H1 (cell line): ENCODE data around the gene CBARP. TPM values are rescaled to one million over a fixed set of nuclear protein-coding genes. Genes with fewer than 3 reads are reported as not detected.

Source experiments
- CTCF ChIA-PET: fragments of 300-600 bp; sonication (Branson Sonifier 250); formaldehyde crosslinking; loops from one replicate; lab custom pipeline; 2021; ENCODE audit not compliant: partially characterized antibody; lab: Charles Lee
- POLR2A ChIA-PET: fragments of 300-600 bp; sonication (Branson Sonifier 250); formaldehyde crosslinking; loops from one replicate; lab custom pipeline; 2021; ENCODE audit warnings: inconsistent platforms; ENCODE audit not compliant: partially characterized antibody; lab: Charles Lee
- DNase-seq, 2 experiments: peaks; one replicate each; pipeline versions ENCODE4 v3.0.0 to v3.0.0-alpha.2; 2010 to 2022; ENCODE audit warnings: low spot score in 2 of 2, low read depth in 1 of 2, mixed read lengths in 1 of 2
- FAIRE-seq: peaks from 2 replicates; lab custom pipeline; 2011; peaks lifted over from hg19 to GRCh38; lab: Jason Lieb, UNC
- H2AFZ ChIP-seq: 2 replicates; pipeline ENCODE4 v1.8.1; 2012; ENCODE audit warnings: low read length, inconsistent platforms
- H2AK5ac ChIP-seq: 2 replicates; pipeline ENCODE4 v1.6.1; 2013; ENCODE audit warnings: low read depth, low read length
- H2BK120ac ChIP-seq: replicated peaks from 2 replicates; pipeline ENCODE3; 2013; ENCODE audit warnings: low read depth, low read length, inconsistent platforms
- H2BK12ac ChIP-seq: 2 replicates; pipeline ENCODE4 v1.6.1; 2013; ENCODE audit warnings: low read depth, low read length
- H2BK15ac ChIP-seq: 2 replicates; pipeline ENCODE4 v1.6.1; 2013; ENCODE audit warnings: low read length
- H2BK20ac ChIP-seq: 2 replicates; pipeline ENCODE4 v1.6.1; 2013; ENCODE audit warnings: low read length
- H2BK5ac ChIP-seq: 2 replicates; pipeline ENCODE4 v1.6.1; 2013; ENCODE audit warnings: low read depth, low read length
- H3K14ac ChIP-seq: 2 replicates; pipeline ENCODE4 v1.6.1; 2013; ENCODE audit warnings: inconsistent platforms; ENCODE audit not compliant: insufficient read length
- H3K18ac ChIP-seq: 2 replicates; pipeline ENCODE4 v1.6.1; 2013; ENCODE audit warnings: low read length; ENCODE audit errors: extremely low read depth
- H3K23ac ChIP-seq: 2 replicates; pipeline ENCODE4 v1.6.1; 2013; ENCODE audit warnings: inconsistent platforms; ENCODE audit not compliant: insufficient read length
- H3K23me2 ChIP-seq: 2 replicates; pipeline ENCODE4 v1.6.1; 2013; ENCODE audit warnings: low read depth, low read length
- H3K27ac ChIP-seq: 2 replicates; pipeline ENCODE4 v1.6.1; 2011; ENCODE audit warnings: low read depth, low read length, inconsistent platforms
- H3K27me3 ChIP-seq, 4 experiments: replicated peaks in 1 of 4; 1 replicate in 1 of 4; 2 replicates in 3 of 4; pipeline versions ENCODE4 v1.6.1 to v1.8.1; 2011 to 2013; ENCODE audit warnings: low read length in 3 of 4, mild to moderate bottlenecking in 3 of 4, inconsistent platforms in 2 of 4, mixed read lengths in 2 of 4, moderate library complexity in 1 of 4; ENCODE audit not compliant: control insufficient read depth in 3 of 4, insufficient read depth in 3 of 4; ENCODE audit errors: extremely low read depth in 1 of 4
- H3K36me3 ChIP-seq, 4 experiments: 2 replicates each; pipeline versions ENCODE4 v1.6.1 to v1.8.1; 2011 to 2013; ENCODE audit warnings: mild to moderate bottlenecking in 4 of 4, low read length in 3 of 4, moderate library complexity in 2 of 4, control low read depth in 1 of 4, inconsistent platforms in 1 of 4; ENCODE audit not compliant: insufficient read depth in 4 of 4, control insufficient read depth in 2 of 4
- H3K4ac ChIP-seq: replicated peaks from 2 replicates; pipeline ENCODE3; 2013; ENCODE audit warnings: low read length, low read depth, mixed read lengths, inconsistent platforms; ENCODE audit not compliant: insufficient read length
- H3K4me1 ChIP-seq, 4 experiments: replicated peaks in 1 of 4; 1 replicate in 1 of 4; 2 replicates in 3 of 4; pipeline versions ENCODE4 v1.6.1 to v1.8.1; 2011 to 2013; ENCODE audit warnings: low read length in 3 of 4, inconsistent platforms in 2 of 4, mixed read lengths in 1 of 4; ENCODE audit not compliant: insufficient read depth in 4 of 4, control insufficient read depth in 3 of 4
- H3K4me2 ChIP-seq, 2 experiments: 2 replicates each; pipeline versions ENCODE4 v1.6.1 to v1.8.1; 2011 to 2013; ENCODE audit warnings: low read depth in 2 of 2, low read length in 2 of 2, control low read depth in 1 of 2, inconsistent platforms in 1 of 2, mild to moderate bottlenecking in 1 of 2; ENCODE audit not compliant: insufficient read depth in 1 of 2
- H3K4me3 ChIP-seq, 4 experiments: fragments of 200-600, 300-600 bp in 1 of 4; sonication (generic), shearing (Covaris generic), sonication (Bioruptor Twin) in 1 of 4; 2 replicates each; pipeline versions ENCODE4 v1.5.1 to v1.8.1; 2011 to 2016; ENCODE audit warnings: low read length in 4 of 4, low read depth in 3 of 4, control low read depth in 2 of 4, inconsistent platforms in 2 of 4, mild to moderate bottlenecking in 2 of 4, mixed read lengths in 1 of 4, moderate library complexity in 1 of 4; ENCODE audit not compliant: insufficient read depth in 2 of 4; ENCODE audit errors: extremely low read depth in 1 of 4
- H3K56ac ChIP-seq: replicated peaks from 2 replicates; pipeline ENCODE3; 2013; ENCODE audit warnings: low read depth, mild to moderate bottlenecking, mixed read lengths, low read length, inconsistent platforms; ENCODE audit not compliant: insufficient read length
- H3K79me1 ChIP-seq: 2 replicates; pipeline ENCODE4 v1.6.1; 2013; ENCODE audit warnings: low read depth, low read length, control low read depth
- H3K79me2 ChIP-seq, 2 experiments: 2 replicates each; pipeline versions ENCODE4 v1.6.1 to v1.8.1; 2012 to 2013; ENCODE audit warnings: low read length in 2 of 2, mild to moderate bottlenecking in 2 of 2, inconsistent platforms in 1 of 2; ENCODE audit not compliant: insufficient read depth in 2 of 2, control insufficient read depth in 1 of 2
- H3K9ac ChIP-seq, 4 experiments: replicated peaks in 1 of 4; 1 replicate in 1 of 4; 2 replicates in 3 of 4; pipeline versions ENCODE4 v1.6.1 to v1.8.1; 2011 to 2013; ENCODE audit warnings: low read depth in 3 of 4, low read length in 3 of 4, control low read depth in 2 of 4, mild to moderate bottlenecking in 2 of 4, moderate library complexity in 2 of 4, inconsistent platforms in 1 of 4; ENCODE audit errors: extremely low read depth in 1 of 4
- H3K9me3 ChIP-seq, 2 experiments: 2 replicates each; pipeline versions ENCODE4 v1.6.1 to v1.8.1; 2012 to 2013; ENCODE audit warnings: mild to moderate bottlenecking in 2 of 2, moderate library complexity in 2 of 2, control low read depth in 1 of 2, inconsistent platforms in 1 of 2, low read depth in 1 of 2, low read length in 1 of 2, mixed read lengths in 1 of 2; ENCODE audit not compliant: insufficient read depth in 2 of 2
- H4K20me1 ChIP-seq, 2 experiments: replicated peaks in 1 of 2; 2 replicates each; pipeline versions ENCODE3 to v1.8.1; 2011 to 2013; ENCODE audit warnings: inconsistent platforms in 2 of 2, low read length in 2 of 2, mild to moderate bottlenecking in 1 of 2; ENCODE audit not compliant: insufficient read depth in 2 of 2, control insufficient read depth in 1 of 2
- H4K5ac ChIP-seq: 2 replicates; pipeline ENCODE4 v1.6.1; 2013; ENCODE audit warnings: low read length, low read depth, mixed read lengths, inconsistent platforms; ENCODE audit not compliant: insufficient read length
- H4K8ac ChIP-seq: 2 replicates; pipeline ENCODE4 v1.8.0; 2013; ENCODE audit warnings: mild to moderate bottlenecking, moderate library complexity, low read length, inconsistent platforms; ENCODE audit not compliant: insufficient read depth; ENCODE audit errors: extremely low read depth
- H4K91ac ChIP-seq: replicated peaks from 2 replicates; pipeline ENCODE3; 2013; ENCODE audit warnings: low read length, mixed read lengths, inconsistent platforms; ENCODE audit not compliant: insufficient read length
- CEBPB ChIP-seq: IDR thresholded peaks from 2 replicates; pipeline ENCODE4 v1.6.1; 2012; ENCODE audit warnings: low read depth, low read length
- CREB1 ChIP-seq: IDR thresholded peaks from 2 replicates; pipeline ENCODE4 v1.6.1; 2012; ENCODE audit warnings: inconsistent platforms
- EGR1 ChIP-seq: IDR thresholded peaks from 2 replicates; pipeline ENCODE4 v1.6.1; 2011; ENCODE audit warnings: low read depth, low read length, borderline replicate concordance
- PHF8 ChIP-seq: fragments of 200-600 bp; sonication (generic); conservative IDR thresholded peaks from 2 replicates; pipeline ENCODE4 v1.7.1; 2012; ENCODE audit warnings: low read depth, mild to moderate bottlenecking, inconsistent platforms, low read length, moderate library complexity
- POLR2AphosphoS5 ChIP-seq: IDR thresholded peaks from 2 replicates; pipeline ENCODE4 v1.6.1; 2011; ENCODE audit warnings: low read depth, low read length
- POU5F1 ChIP-seq: IDR thresholded peaks from 2 replicates; pipeline ENCODE4 v1.6.1; 2011; ENCODE audit warnings: low read depth, mild to moderate bottlenecking, low read length, moderate library complexity
- SIN3A ChIP-seq, 2 experiments: IDR thresholded peaks in 1 of 2; conservative IDR thresholded peaks in 1 of 2; 2 replicates each; pipeline ENCODE4 v1.6.1; 2011 to 2012; ENCODE audit warnings: low read length in 2 of 2, improper control_type of control experiment in 1 of 2, low read depth in 1 of 2, mild to moderate bottlenecking in 1 of 2
- SP4 ChIP-seq: IDR thresholded peaks from 2 replicates; pipeline ENCODE4 v1.6.1; 2012; ENCODE audit warnings: low read length, inconsistent platforms
- WGBS, 2 experiments: shearing (Covaris generic) in 1 of 2; methylation state at CpG; one replicate each; pipeline versions ENCODE4 v1.1.6 to v1.1.7; 2013 to 2015; ENCODE audit warnings: low lambda C conversion rate in 2 of 2, mixed read lengths in 2 of 2, inconsistent platforms in 1 of 2, low coverage in 1 of 2, missing lambda C conversion rate in 1 of 2; ENCODE audit not compliant: insufficient replicate concordance in 2 of 2, insufficient coverage in 1 of 2, insufficient read length in 1 of 2; ENCODE audit errors: extremely low coverage in 1 of 2, missing lambda C conversion rate in 1 of 2; 5-methylcytosine and 5-hydroxymethylcytosine counted together
- polyA plus RNA-seq, 7 experiments: library from polyadenylated mRNA; depleted of rRNA in 3 of 7; stranded (reverse) in 5 of 7; unstranded in 2 of 7; fragments of >200 nt in 5 of 7; fragments of 200-250 nt in 2 of 7; gene quantifications; 1 replicate in 5 of 7; 2 replicates in 1 of 7; 4 replicates in 1 of 7; pipeline versions ENCODE4 v1.2.1 to v1.2.3, GENCODE V29; 2011 to 2013; ENCODE audit warnings: missing spikeins in 2 of 7, mixed read lengths in 2 of 7
- total RNA-seq: library from RNA; stranded (reverse); fragmentation: NEBNext Ultra II Directional; extraction: Animal tissue kit (Norgen Biotek cat#: 25700); gene quantifications from 2 replicates; pipeline ENCODE4 v1.2.1, GENCODE V29; 2021
- TF ChIP-seq, protein P1 (sequence below), 3 experiments: IDR thresholded peaks; 1 replicate in 2 of 3; 2 replicates in 1 of 3; pipeline versions ENCODE4 v1.5.1 to v1.6.1; 2011; ENCODE audit warnings: low read length in 3 of 3, mild to moderate bottlenecking in 3 of 3, inconsistent platforms in 2 of 3, low read depth in 1 of 3, moderate library complexity in 1 of 3; ENCODE audit not compliant: insufficient read depth in 1 of 3; ENCODE audit errors: control extremely low read depth in 1 of 3

Gene CBARP
- total and polyA plus RNA-seq, 2 of the 8 experiments (the other 6 are each of a cell fraction or from before 2014, with no cell fraction given), result 4.9 to 14.7 TPM

- no peaks in the 10 kb centered on the region for H3K9me3 ChIP-seq
- peak within 1 kb of the TSS; percentile 93 for H2BK5ac ChIP-seq
- peak within 1 kb of the TSS; percentile 86 for H3K56ac ChIP-seq
- H2BK15ac ChIP-seq, result peak within 1 kb of the TSS; percentile 72; the same call in 1 of the 2 replicates
- WGBS, 2 experiments, result 1% methylated on average over 30 of the region's 60 CpGs; no CpG with 5 or more reads in 1 of the 2 experiments
- peaks cover 9 to 28% of the 10 kb centered on the region in 2 experiments for H3K79me2 ChIP-seq
- peaks cover 2% of the 10 kb centered on the region; the same call in 1 of the 2 replicates for H3K23me2 ChIP-seq
- CTCF ChIA-PET, result no interaction called here
- peak within 1 kb of the TSS; percentile 81 for H4K91ac ChIP-seq
- H4K20me1 ChIP-seq, result peaks cover 7 to 10% of the 10 kb centered on the region in 2 experiments
- H2BK12ac ChIP-seq, result 0 out of 2 replicates have a peak within 1 kb of the TSS, but pooled peaks have one; percentile 17
- peak within 1 kb of the TSS; percentile 63 to 89 (median 82) for H3K9ac ChIP-seq
- no peak within 1 kb of the TSS for H3K23ac ChIP-seq
- H3K18ac ChIP-seq, result peak within 1 kb of the TSS; percentile 93
- H3K27ac ChIP-seq, result peak within 1 kb of the TSS; percentile 94
- H2BK120ac ChIP-seq, result no peak within 1 kb of the TSS
- H3K27me3 ChIP-seq, result no peaks in the 10 kb centered on the region
- H3K4me1 ChIP-seq, result peaks cover 0 to 29% (median 13%) of the 10 kb centered on the region in 4 experiments; a peak in 6 of 7 replicates
- no peak within 1 kb of the TSS for H2BK20ac ChIP-seq
- H3K4me2 ChIP-seq, result peak within 1 kb of the TSS; percentile 42 to 79
- peak within 1 kb of the TSS; percentile 85 for H3K4ac ChIP-seq
- H2AK5ac ChIP-seq, result peak within 1 kb of the TSS; percentile 90; the same call in 1 of the 2 replicates
- no peak within 1 kb of the TSS for H2AFZ ChIP-seq
- 0 out of 2 replicates have a peak, but pooled peaks cover 5% of the 10 kb centered on the region for H3K79me1 ChIP-seq
- peak within 1 kb of the TSS; percentile 90 for H3K14ac ChIP-seq
- H4K5ac ChIP-seq, result peak within 1 kb of the TSS; percentile 94
- peak in 1 of 2 experiments; percentile 91 for DNase-seq
- H3K36me3 ChIP-seq, result peaks cover 3 to 23% (median 11%) of the 10 kb centered on the region in 4 experiments; a peak in 4 of 8 replicates
- FAIRE-seq, result no peak
- H4K8ac ChIP-seq, result peak within 1 kb of the TSS; percentile 98
- peak within 1 kb of the TSS; percentile 63 to 95 (median 68) for H3K4me3 ChIP-seq
- POLR2A ChIA-PET, result interaction anchor here (0.7 to 14.3 kb wide), 7 partner anchors 10 to 221 kb away, joined by 3 to 456 read pairs (median 4); partner anchors contain the start of genes CBARP, CIRBP, CNN2 and FAM174C
- TF ChIP-seq SP4 (peak; percentile 57; the same call in 1 of the 2 replicates), EGR1 (0 out of 2 replicates have a peak, but pooled peaks have one; percentile 36), POLR2AphosphoS5 (peak; percentile 88), CEBPB (no peak), CREB1 (peak; percentile 61), POU5F1 (no peak), PHF8 (peak; percentile 97), SIN3A (conservative IDR thresholded peaks at IDR 0.05 in 1 of 2, IDR thresholded peaks at IDR 0.05 in 1 of 2; ENCODE audit: low read depth in 1 of 2, low read length in 2 of 2) (peak in 1 of 2 experiments; percentile 11; a peak in 1 of 4 replicates)
- TF ChIP-seq, protein P1, sequence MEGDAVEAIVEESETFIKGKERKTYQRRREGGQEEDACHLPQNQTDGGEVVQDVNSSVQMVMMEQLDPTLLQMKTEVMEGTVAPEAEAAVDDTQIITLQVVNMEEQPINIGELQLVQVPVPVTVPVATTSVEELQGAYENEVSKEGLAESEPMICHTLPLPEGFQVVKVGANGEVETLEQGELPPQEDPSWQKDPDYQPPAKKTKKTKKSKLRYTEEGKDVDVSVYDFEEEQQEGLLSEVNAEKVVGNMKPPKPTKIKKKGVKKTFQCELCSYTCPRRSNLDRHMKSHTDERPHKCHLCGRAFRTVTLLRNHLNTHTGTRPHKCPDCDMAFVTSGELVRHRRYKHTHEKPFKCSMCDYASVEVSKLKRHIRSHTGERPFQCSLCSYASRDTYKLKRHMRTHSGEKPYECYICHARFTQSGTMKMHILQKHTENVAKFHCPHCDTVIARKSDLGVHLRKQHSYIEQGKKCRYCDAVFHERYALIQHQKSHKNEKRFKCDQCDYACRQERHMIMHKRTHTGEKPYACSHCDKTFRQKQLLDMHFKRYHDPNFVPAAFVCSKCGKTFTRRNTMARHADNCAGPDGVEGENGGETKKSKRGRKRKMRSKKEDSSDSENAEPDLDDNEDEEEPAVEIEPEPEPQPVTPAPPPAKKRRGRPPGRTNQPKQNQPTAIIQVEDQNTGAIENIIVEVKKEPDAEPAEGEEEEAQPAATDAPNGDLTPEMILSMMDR (IDR thresholded peaks at IDR 0.05; ENCODE audit: control extremely low read depth in 1 of 3, insufficient read depth in 1 of 3, low read depth in 1 of 3, low read length in 3 of 3), result peak; percentile 39 to 43 (median 43)
Observed at GRCh38 chr19:1248139-1248785, 10.5 kb upstream of the CBARP start, which contains the start of gene MIDN. Gene MIDN, plus strand, starts transcription at chr19:1248583. Its CDS starts 1,714 bp downstream, at chr19:1250297.
